ENCODE results near the gene SLC26A4.
"Not testable (repeated sequence)": the region's sequence is repeated elsewhere in the genome, so short reads cannot be mapped to it uniquely, and the experiment has no call there.

Gene SLC26A4

GRCh38 chr7:107660381-107661080 lies at the start of gene SLC26A4:
SLC26A4 (plus strand) TSS chr7:107660828; CDS start chr7:107661642, 814 bp downstream.
- DNase-seq: no peak

- no peak for DNase-seq
These were observed 47.2 kb upstream of the SLC26A4 start for GRCh38 chr7:107613439-107613838.

- DNase-seq: no peak
These were observed 46.7 kb upstream of the SLC26A4 start for GRCh38 chr7:107613948-107614347.

GRCh38 chr7:107614425-107614824 lies 46.2 kb upstream of the SLC26A4 start:
- no peak for DNase-seq

GRCh38 chr7:107615910-107616680 lies 44.5 kb upstream of the SLC26A4 start:
- no peak for DNase-seq

- peak; percentile 89 for DNase-seq
These were observed 38.2 kb upstream of the SLC26A4 start for GRCh38 chr7:107622429-107622828.

GRCh38 chr7:107622894-107623293 lies 37.7 kb upstream of the SLC26A4 start:
- DNase-seq: no peak

GRCh38 chr7:107627002-107627401 lies 33.6 kb upstream of the SLC26A4 start:
- no peak for DNase-seq

GRCh38 chr7:107628461-107629064 lies 32.1 kb upstream of the SLC26A4 start:
- DNase-seq: no peak

GRCh38 chr7:107630342-107630741 lies 30.3 kb upstream of the SLC26A4 start:
- DNase-seq: no peak

- no peak for DNase-seq
These were observed 28.8 kb upstream of the SLC26A4 start for GRCh38 chr7:107631588-107632491.

- DNase-seq: no peak
These were observed 28.1 kb upstream of the SLC26A4 start for GRCh38 chr7:107632492-107632865.

- no peak for DNase-seq
These were observed 22.0 kb upstream of the SLC26A4 start for GRCh38 chr7:107638594-107638993.

- not testable (repeated sequence) for DNase-seq
These were observed 21.6 kb upstream of the SLC26A4 start for GRCh38 chr7:107639070-107639469.

GRCh38 chr7:107641676-107642075 lies 19.0 kb upstream of the SLC26A4 start:
- DNase-seq: no peak

GRCh38 chr7:107642501-107642900 lies 18.1 kb upstream of the SLC26A4 start:
- no peak for DNase-seq

GRCh38 chr7:107643407-107643806 lies 17.2 kb upstream of the SLC26A4 start:
- DNase-seq: no peak

GRCh38 chr7:107643938-107644308 lies 16.7 kb upstream of the SLC26A4 start:
- DNase-seq: no peak

GRCh38 chr7:107644309-107644974 lies 16.2 kb upstream of the SLC26A4 start:
- DNase-seq: no peak

- DNase-seq: no peak
These were observed 8.0 kb upstream of the SLC26A4 start for GRCh38 chr7:107652642-107653041.

GRCh38 chr7:107658467-107658866 lies 2.2 kb upstream of the SLC26A4 start:
- no peak for DNase-seq

GRCh38 chr7:107659666-107660065 lies 962 bp upstream of the SLC26A4 start:
- no peak for DNase-seq
